Posterior vena cava (tissue), 2 donors: ENCODE measurements around the gene TCAF1. TPM values are rescaled to one million over a fixed set of nuclear protein-coding genes. Genes with fewer than 3 reads are reported as not detected.
A peak's percentile ranks its signal among the peaks of the same experiment; 100 is the strongest.
"Not testable (repeated sequence)": the region's sequence is repeated elsewhere in the genome, so short reads cannot be mapped to it uniquely, and the experiment has no call there.

ENCODE experiments used
- DNase-seq: peaks from one replicate; pipeline ENCODE4 v3.0.0-alpha.2; 2020; ENCODE audit warnings: low spot score
- intact Hi-C, 2 donors: fragments of 100-400 bp; cut with DNase I; formaldehyde crosslinking; loops; one replicate each; pipeline versions ENCODE4 v1.14.1 to v1.14.2; 2022 to 2023
- total RNA-seq, 2 donors: library from RNA; stranded (reverse); fragmentation: NEBNext Ultra II Directional; extraction: Animal tissue kit (Norgen Biotek cat#: 25700); gene quantifications; one replicate each; pipeline ENCODE4 v1.2.1, GENCODE V29; 2021
- donor health status: DM: yes; HTN: yes; CAD: no.
- donor health status: DM: yes; HTN: yes; CAD: no.

TCAF1 gene
- total RNA-seq, 2 donors from 2014 or later, result 33.9 to 36.1 TPM

DNA sequence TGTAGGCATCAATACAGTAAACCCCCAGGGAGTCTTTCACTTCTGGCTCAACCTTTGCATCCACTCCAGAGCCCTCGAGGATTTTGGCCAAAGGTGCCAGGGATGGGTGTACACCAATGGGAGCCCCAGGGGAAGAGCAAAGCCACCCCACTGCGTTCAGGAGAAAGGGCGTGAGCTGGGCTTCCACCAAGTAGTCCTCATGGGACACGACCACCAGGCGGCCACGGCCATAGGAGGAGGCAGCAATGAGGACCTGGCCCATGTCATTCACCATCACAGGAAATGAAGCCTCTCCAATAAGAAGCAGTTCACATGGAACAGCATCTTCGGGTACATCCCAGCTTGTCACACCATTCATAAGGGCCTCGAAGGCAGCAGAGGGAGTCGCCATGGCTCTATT lies 25.8 kb downstream of the TCAF1 start:
- no peak for DNase-seq
- intact Hi-C loops, result no loop called here

DNA sequence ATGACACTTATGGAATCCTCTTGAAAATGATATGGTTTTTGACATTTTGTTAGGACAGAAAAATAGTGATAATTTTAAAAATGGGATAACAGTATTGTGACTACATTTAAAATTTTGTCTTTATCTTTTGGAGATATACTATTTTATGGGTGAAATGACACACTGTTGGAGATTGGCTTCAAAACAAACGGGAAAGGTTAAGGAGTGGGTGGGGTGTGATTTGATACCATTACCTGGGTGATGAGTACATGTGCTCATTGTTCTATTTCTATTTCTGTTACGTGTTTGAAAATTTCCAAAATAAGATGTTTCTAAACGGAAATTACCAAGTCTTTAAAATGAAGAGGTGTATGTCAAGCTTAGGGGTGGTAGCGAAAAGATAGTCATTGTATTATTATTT lies 28.7 kb downstream of the TCAF1 start:
- DNase-seq, intact Hi-C loops: not testable (repeated sequence)

DNA sequence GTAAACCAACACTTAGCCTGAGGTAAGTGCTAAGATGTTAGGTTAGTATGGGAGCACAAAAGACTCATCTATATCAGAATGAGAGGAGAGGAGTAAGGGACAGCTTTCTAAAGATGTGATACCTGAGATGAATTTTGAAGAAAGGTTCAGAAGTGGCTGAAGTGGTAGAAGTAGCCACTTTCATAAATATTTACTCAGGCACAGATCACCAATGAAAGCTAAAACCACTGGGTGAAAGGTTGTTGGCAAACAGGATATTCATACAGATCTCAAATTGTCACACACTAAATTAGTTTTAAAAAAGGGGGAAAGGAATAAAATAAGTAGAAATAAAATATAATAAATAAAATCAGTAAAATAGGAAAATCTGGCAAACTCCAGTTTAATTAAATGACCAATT lies 30.4 kb downstream of the TCAF1 start:
- intact Hi-C loops, DNase-seq: not testable (repeated sequence)

DNA sequence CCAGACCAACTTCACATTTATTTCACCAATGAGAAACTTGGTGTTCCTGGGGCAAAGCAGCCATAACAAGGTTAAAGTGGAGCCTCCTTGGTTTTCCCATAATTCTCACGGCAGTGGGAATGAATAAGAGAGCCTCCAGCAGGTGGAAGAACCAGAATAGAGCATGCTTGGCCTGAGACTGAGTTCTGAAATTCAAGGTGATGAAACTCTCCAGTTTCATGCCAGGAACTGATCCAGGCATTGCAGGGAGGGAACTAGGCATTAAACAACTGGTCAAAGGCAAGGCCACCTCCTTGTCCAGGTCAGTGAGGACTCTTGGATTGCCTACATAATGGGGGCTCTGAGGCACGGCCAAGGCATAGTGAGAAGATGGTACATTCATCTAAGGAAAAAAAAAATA lies 44.0 kb downstream of the TCAF1 start:
- DNase-seq, intact Hi-C loops: not testable (repeated sequence)

DNA sequence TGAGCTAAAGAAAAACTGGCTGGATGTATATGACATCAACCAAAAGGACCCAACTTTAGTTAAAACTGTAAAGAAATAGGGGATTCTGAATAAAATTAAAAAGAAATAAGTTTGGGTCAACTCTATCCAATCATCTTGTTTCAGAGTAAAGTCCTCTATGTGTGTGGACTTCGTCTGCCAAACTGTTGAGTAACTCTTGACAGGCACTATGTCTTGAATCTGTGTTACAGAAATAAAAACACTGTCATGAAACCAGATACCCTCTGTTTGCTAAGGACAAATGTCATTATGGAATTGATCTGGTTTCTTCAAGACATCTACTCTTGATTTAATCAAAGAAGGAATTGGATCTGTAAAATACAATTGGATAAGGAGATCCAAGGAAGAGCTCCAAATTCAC lies 46.5 kb downstream of the TCAF1 start:
- intact Hi-C loops, DNase-seq: not testable (repeated sequence)

DNA sequence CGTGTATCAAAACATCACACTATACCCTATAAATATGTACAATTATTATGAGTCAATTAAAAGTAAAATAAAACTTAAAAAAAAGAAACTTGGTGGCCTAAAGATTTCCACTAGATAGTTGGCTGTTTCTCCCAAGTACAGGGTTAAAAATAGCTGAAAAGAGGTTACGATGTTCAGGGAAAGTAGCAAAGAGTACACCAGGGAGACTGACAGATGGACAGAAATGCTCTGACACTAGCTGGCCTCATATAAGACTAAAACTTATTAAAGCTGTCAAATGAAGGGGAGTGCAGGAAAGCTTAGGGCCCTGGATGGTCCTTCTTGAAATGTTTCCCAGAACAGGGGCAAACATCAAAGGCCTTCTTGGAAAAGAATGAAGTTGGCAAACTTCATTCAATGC lies 51.3 kb downstream of the TCAF1 start:
- intact Hi-C loops, result no loop called here
- no peak for DNase-seq

DNA sequence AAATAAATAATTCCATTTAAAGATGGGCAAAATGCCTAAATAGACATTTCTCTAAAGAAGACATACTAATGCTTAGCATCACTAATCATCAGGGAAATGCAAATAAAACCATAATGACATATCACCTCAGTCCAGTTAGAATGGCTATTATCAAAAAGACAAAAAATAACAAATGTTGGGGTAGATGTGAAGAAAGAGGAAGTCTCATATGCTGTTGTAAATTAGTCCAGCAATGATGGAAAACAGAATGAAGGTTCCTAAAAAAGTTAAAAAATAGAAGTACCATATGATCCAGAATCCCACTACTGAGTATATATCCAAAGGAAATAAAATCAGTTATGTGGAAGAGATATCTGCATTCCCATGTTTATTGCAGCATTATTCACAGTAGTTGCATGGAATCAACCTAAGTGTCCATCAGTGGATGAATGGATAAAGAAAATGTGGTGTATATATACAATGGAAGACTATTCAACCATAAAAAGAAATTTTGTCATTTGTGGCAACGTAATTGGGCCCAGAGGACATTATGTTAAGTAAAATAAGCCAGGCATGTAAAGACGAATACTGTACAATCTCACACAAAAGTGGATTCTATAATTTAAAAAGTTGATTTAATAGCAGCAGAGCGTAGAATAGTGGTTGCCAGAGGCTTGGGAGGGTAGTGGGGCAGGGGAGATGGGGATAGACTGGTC lies 52.0 kb downstream of the TCAF1 start:
- DNase-seq, result no peak
- intact Hi-C loops, result no loop called here

DNA sequence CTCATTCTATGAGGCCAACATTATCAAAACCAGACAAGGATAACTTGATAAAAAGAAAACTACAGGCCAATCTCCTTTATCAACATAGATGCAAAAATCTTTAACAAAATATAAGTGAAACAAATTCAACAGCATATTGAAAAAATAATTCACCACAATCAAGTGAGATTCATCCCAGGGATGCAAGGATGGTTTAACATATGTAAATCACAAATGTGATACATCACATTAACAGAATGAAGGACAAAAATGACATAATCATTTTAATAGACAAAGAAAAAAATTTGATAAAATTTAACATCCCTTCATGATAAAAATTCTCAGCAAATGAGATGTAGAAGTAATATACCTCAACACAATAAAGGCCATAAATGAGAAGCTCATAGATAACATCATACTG lies 53.8 kb downstream of the TCAF1 start:
- DNase-seq, result no peak
- intact Hi-C loops, result no loop called here

DNA sequence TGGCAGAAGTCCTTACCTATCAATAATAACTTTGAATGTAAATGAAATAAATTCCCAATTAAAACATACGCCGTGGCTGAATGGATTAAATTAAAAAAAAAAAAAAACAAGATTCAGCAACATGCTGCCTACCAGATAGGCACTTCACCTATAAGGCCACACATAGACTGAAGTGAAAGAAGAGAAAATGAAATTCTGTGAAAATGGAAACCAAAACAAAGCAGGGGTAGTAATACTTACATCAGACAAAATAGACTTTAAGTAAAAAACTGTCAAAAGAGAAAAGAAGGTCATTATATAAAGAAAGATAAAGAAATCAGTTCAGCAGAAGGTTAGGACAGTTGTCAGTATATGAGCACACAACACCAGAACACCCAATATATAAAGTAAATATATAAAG lies 55.3 kb downstream of the TCAF1 start:
- intact Hi-C loops, result no loop called here

DNA sequence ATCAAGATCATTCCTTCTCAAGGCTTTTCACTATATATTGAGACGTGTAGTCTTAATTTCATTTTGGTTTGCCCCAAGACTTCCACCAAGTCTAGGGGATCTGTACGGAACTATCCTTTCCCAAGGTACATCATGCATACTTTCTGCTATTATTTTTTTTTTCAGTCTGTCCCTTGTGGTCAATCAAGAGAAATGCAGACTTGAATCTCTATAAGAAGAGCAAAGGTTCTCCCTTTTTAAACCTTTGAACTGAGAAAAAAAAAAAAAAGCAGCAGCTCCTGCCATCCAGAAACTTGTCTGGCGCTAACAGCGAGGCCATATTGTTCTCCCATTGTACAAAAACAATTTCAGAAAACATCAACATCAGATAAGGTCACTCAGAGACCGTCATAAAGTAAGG lies 60.3 kb downstream of the TCAF1 start:
- DNase-seq, intact Hi-C loops: not testable (repeated sequence)

More for the DNA sequence above, 55.3 kb downstream of the TCAF1 start:
- no peak for DNase-seq

DNA sequence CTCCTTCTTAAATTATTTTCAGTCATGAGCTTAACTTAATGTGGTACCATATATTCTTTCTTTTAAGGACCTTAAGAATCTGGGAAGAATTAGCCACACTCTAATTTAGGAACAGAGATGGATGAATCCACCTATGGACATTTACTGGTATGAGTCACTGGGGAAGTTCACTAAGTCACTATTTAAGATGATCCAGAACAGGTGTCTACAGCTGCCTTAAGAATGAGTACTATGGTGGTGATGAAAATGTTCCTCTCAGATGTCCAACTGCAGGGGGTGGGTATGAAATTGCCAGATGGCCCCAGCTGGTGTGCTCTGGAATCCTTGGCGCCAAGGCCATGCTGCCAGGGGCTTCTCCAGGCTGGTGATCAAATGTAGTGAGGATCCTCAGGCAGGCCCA lies 61.9 kb downstream of the TCAF1 start:
- intact Hi-C loops, DNase-seq: not testable (repeated sequence)

DNA sequence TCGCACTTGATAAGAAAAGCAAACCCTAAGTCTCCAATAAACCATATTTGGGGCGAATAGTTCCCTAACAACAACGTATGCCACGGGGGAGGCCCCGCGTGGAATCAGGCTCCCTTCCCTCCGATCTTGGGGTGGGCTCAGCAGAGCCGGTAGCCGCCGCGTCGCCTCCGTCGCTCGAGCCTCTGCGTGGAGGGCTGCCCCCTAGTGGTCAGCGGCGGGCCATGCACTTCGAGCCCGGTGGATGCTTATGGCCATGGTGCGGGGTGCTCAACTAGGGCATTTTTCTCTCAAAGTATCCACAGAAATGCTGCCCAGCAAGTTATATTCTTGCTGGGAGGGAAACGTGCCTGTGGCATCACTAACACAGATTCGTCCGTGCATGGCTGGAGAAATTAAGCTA lies 64.8 kb downstream of the TCAF1 start:
- intact Hi-C loops, result not testable (repeated sequence)
- DNase-seq, result peak; percentile 98

DNA sequence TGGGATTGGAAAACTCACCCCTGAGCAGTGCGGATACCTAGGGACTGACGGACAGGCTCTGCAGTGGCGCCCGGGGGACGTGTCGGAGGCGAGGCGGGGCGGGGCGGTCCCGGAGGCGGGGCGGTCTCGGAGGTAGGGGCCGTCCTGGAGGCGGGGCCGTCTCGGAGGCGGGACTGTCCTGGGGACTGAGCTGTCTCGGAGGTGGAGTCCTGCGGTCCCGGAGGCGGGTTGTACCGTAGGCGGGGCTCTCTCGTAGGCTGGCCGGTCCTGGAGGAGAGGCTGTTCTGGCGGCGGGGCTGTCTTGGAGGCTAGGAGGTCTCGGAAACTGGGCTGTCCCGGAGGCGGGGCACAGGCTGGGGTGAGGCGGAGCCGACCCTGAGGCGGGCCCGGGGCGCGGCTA lies 65.4 kb downstream of the TCAF1 start:
- DNase-seq, result peak; percentile 98
- intact Hi-C loops, result not testable (repeated sequence)

DNA sequence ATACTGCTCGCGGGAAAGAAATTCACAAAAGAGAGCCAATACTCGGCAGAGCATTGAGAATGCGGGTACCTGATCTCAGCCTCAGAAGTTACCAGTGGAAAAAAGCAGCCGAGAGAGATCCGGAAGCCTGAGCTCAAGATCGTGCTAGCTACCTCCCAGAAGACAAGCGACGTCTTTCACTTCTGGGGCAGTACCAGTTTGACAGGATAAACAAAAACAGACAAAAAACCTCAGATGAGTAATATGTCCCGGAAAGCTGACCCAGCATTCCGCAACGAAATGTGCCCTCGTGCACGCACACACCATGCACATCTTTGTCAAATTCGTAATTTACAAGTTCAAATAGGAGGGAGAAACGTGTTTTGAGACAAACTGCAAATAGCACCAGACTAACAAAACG lies 65.9 kb downstream of the TCAF1 start:
- intact Hi-C loops, DNase-seq: not testable (repeated sequence)

DNA sequence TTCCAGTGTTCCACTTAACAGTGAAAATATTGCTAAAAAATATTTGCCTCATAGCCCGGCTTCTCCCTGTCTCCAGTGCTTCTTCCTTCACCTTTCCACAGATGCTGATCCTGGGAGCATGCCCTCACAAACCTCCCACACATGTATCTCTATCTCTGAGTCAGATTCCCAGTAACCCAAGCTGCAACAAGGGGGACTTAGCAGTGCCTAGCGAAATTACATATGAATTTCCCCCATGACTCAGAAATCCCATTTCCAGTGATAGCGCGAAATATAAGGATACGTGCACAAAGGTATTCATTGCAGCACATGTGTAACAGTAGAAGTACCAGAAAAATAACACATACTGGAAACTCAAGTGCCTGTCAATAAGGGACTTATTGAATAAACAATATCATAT lies 75.4 kb downstream of the TCAF1 start:
- DNase-seq, intact Hi-C loops: not testable (repeated sequence)

DNA sequence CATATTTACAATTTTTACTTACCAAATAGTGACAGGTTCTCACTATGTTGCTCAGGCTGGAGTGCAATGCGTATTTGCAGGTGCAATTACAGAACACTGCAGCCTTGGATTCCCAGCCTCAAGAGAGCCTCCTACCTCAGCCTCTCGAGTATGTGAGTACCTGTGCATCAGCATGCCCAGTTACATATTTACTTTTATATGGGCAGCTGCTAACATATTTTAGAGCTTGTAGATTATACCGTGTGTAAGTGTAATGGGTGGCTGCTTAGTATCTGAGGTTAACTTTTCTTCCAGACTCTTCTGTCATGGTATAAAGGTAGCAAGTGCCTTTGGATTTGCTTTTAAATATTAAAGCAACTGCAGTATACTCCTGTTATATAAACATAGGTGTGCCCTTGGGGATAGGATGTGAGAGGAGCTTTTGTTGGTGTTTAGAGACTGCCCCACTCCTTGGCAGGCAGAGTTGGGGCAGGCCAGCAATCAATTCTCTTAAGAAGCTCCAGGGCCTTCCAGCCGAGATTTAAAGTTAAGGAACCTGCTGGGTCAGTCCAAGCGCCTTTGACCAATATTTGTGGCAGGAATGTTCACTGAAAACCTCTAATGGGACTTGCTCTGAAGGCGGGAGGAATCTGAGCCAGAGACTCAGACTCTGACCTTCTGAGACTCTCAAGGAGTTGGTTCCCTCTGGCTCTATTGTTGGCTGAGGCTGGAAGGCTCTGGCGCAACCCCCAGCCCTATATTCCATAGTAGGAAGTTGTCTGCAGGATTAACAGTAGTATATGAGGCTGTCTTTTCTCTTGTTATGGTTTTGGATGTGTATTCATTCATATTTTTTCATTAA lies 77.5 kb downstream of the TCAF1 start:
- intact Hi-C loops, result not testable (repeated sequence)

DNA sequence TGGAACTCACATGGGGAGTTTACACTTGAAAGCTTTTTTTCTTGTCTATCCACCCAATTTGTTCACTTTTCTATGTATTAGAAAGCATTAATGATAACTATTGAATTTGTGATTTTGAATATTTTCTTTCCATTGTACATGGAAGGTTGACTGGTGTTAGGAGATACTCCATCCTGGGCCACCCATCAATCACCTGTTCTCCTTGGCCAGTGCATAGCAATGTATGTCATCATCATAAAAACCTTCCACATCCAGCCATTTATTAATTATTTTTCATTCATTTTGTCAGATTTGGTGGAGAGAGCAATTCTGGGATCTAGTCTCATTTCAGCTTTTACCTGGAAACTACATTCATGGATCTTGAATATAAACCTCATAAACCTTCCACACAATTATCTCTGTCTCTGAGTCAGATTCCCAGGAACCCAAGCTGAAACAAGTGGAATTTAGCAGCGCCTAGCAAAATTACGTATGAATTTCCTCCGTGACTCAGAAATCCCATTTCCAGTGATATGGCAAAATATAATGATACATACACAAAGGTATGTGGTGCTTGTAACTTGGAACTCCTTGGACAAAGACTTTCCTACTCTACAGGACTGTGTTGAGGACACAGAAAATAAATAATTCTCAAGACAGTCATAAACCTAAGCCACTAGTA lies 78.2 kb downstream of the TCAF1 start:
- DNase-seq, intact Hi-C loops: not testable (repeated sequence)

More for the DNA sequence above, 77.5 kb downstream of the TCAF1 start:
- not testable (repeated sequence) for DNase-seq

DNA sequence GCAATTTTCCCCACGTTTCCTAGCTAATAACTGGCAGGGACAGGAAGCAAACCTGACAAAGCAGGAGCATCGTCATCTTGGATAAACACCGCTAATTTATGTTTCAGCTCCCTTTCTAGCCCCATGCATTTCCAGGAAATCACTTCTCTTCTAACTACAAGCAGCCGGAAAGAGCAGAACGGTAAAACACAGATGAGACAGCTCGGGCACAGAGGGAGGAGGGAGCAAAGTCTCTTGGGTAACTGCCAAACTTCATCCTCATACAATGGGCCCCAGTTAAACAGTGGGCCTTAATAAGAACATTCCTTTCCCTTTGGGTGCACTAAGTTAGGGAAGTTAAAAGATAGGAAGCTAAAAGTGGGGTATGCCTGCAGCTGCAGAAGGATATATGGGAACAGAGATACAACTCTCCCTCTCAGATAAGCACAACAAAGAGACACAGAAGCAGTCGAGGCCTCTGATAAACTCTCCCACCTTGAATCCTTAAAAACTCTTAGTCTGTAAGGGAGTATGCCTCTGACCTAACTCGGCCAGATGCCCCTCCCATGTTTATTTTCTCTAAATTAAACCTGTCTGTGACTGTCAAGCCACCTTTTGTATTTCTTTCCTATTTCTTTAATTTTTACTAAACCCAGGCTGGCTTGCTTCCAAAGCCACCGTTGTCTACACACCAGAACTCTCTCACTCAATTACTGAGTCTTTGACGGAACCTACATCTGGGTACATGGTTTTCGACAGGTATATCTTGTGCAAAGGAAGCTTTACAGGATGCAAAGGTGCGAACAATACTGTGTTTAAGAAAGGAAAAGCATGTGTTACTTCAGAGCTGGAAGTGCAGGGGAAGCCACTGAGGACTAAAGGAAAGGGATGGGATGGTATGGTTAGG lies 80.3 kb downstream of the TCAF1 start:
- intact Hi-C loops, DNase-seq: not testable (repeated sequence)

DNA sequence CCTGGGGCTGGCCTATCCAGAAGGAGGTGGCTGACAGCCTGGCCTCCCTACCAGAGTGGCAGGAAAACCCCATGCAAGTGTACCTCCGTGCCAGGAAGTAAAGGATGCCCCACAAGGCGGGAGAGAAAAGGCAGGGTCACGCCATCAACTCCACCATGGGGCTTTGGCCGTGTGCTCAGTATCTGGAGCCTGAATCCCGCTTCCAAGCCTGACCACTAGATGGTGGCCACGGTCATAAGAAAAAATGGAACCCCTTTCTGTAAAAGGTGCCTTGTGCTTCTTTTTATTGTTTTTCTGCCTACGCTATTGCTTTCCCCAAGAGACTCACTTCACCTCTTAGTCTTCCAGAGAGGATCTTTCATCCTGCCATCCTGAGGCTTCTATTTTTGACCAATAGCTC lies 84.1 kb downstream of the TCAF1 start:
- DNase-seq, intact Hi-C loops: not testable (repeated sequence)
